Activated CD4-positive, CD25-positive, alpha-beta regulatory T cell treated with anti-CD3 and anti-CD28 coated beads, Interleukin-2, amount 50 U/mL, for 24 hours (primary cell): ENCODE results near the gene ZNF433.
"Not testable (repeated sequence)": the region's sequence is repeated elsewhere in the genome, so short reads cannot be mapped to it uniquely, and the experiment has no call there.

Experiments
- ATAC-seq, 2 donors: fragments of 150-1000 bp; cut with Tn5 transposase; one replicate each; pipeline ENCODE4 v1.10.0; 2021; ENCODE audit warnings: mild to moderate bottlenecking in 1 of 2, moderate library complexity in 1 of 2

Gene ZNF433

DNA sequence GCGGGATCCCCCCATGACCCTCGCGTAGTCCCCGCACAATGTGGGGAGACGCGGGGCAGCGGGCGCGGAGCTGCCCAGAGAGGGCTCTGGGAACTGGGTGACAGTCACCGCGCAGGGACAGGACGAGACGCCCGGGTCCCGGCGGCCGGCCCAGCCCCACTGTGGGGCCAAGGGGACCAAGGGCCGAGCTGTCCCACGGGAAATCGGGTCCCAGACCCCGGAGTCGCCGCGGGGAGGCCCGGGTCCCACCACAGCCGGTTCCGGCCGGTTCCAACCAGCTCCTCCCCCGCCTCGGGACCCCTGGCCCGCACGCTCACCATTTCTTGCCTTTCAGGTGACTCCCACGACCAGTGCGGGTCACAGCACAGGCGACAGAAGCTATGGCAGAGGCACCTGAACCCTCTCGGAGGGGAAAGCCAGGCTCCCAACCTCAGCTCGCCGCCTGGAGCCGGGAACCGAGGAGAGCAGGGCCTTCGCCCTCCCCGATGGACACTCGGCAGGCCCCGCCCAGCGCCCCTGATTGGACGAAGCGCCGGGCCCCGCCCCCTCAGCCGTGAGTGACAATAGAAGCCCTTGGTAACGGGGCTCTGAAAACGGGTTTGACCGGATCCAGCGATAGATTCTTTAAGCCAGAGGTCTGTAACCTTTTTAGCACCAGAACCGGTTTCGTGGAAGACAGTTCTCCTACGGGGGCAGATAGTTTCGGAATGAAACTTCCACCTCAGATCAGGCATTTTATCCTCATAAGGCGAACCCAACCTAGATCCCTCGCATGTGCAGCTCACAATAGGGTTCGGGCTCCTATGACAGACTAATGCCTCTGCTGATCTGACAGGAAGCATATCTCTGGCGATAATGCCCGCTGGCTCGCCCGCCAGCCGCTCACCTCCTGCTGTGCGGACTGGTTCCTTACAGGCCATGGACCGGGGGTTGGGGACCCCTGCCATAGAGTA, at the start of gene ZNF433:
ZNF433 (minus strand) TSS at position 460 of the 953 bp plus-strand sequence; CDS start at position 320, 140 bp downstream.
- ATAC-seq, result peak; percentile 93 to 94

GRCh38 chr19:12083336-12083735, 47.9 kb upstream of the ZNF433 start:
- not testable (repeated sequence) for ATAC-seq

DNA sequence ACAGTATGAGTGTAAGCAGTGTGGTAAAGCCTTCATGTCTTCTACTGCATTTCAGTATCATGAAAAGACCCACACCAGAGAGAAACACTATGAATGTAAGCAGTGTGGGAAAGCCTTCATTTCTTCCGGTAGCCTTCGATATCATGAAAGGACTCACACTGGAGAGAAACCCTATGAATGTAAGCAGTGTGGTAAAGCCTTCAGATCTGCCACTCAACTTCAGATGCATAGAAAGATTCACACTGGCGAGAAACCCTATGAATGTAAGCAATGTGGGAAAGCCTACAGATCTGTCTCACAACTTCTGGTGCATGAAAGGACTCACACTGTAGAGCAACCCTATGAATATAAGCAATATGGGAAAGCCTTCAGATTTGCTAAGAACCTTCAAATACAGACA, 41.9 kb upstream of the ZNF433 start:
- no peak for ATAC-seq

DNA sequence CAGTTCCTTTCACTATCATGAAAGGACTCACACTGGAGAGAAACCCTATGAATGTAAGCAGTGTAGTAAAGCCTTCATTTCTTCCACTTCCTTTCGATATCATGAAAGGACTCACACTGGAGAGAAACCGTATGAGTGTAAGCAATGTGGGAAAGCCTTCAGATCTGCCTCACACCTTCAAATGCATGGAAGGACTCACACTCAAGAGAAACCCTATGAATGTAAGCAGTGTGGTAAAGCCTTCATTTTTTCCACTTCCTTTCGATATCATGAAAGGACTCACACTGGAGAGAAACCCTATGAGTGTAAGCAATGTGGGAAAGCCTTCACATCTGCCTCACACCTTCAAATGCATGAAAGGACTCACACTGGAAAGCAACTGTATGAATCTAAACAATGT, 40.9 kb upstream of the ZNF433 start:
- ATAC-seq, result not testable (repeated sequence)

- no peak for ATAC-seq
Observed at GRCh38 chr19:12075538-12076139, 40.2 kb upstream of the ZNF433 start.

DNA sequence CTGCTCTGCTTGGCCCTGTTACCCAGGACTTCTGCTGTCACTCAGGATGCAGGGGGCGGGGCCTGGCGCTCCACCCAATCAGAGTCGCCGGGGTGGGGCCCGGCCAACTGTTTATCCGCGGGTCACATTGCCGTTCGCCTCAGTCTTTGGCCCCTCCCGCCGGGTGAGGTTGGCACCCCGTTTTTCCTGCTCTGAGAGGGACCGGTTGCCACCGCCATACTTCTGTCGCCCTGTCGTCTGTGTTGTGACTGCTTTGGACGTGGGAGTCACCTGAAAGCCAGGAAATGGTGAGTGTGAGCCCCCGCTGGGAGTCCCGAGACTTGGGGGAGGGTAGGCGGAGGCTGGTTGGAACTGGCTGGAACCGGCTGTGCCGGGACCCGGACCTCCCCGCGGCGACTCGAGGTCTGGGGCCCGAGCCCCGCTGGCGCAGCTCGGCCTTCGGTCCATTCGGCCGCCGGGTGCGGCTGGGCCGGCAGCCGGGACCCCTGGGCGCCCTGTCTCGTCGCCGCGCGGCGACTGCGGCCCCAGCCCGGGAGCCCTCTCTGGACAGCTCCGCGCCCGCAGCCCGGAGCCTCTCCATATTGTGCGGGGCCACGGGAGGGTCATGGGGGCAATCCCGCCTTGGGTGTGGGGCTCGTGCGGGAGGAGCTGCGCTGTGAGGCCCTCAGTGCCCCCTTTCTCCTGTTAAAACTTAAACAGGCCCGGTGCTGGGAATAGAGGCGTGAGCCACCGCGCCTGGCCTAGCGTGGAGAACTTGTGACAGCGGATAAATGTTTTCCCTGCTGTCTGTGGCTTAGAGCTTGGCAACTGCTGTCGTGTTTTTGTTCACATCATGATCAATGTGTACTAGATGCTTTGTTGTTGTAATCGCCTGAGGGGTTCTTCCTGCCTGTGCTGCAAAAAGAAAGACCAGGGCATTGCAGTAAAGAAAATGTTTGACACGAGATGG, 29.4 kb upstream of the ZNF433 start, which contains the start of gene ZNF844:
ZNF844 (plus strand) TSS at position 142 of the 949 bp plus-strand sequence; CDS start at position 285, 143 bp downstream.
- ATAC-seq, result peak; percentile 82 to 90

GRCh38 chr19:12055784-12056183, 20.3 kb upstream of the ZNF433 start:
- ATAC-seq, result no peak

DNA sequence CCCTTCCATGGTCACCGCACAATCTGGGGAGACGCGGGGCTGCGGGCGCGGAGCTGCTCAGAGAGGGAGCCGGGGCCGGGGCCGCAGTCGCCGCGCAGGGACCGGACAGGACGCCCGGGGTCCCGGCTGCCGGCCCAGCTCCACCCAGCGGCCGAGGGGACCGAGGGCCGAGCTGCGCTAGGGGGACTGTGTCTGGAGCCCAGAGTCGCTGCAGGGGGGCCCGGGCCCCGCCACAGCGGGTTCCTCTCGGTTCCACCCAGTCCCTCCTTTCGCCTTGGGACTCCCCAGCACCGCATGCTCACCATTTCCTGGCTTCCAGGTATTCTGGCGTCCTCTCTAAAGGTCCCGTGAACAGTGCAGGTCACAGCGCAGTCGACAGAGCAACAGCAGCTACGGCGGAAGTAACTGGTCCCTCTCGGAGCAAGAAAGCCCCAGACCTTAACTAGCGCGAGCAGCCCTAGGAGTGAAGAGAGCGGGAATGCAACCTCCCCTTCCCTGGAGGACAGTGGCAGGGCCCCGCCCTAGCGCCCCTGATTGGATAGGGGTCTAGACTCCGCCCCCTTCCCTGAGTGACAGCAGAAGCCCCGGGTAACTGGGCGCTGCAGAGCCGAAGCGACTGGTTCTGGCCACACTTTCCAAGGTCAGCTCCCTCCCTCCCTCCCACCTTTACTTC, 17.2 kb upstream of the ZNF433 start, which contains the start of gene ZNF878:
ZNF878 (minus strand) TSS at position 465 of the 673 bp plus-strand sequence; CDS start at position 305, 160 bp downstream.
- peak; percentile 84 to 90 for ATAC-seq

DNA sequence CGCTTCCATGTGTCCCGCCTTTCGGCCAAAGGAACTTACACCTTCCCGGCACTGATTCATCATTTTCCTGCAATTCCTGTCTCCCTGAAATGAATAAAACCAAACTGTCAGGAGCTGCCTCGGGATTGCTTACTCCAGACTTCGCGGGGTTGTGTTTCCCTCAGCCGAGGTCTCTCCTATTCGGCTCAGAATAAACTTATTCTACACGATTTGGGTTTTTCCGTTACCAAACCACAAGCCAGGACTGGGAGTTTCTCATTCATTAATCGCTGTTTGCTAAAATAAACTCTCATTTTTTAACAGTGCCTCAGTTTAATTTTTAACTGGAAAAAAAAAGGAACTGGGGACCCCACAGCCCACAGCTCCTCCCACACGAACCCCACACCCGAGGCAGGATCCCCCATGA, 16.6 kb upstream of the ZNF433 start:
- peak; percentile 9 to 22 for ATAC-seq

DNA sequence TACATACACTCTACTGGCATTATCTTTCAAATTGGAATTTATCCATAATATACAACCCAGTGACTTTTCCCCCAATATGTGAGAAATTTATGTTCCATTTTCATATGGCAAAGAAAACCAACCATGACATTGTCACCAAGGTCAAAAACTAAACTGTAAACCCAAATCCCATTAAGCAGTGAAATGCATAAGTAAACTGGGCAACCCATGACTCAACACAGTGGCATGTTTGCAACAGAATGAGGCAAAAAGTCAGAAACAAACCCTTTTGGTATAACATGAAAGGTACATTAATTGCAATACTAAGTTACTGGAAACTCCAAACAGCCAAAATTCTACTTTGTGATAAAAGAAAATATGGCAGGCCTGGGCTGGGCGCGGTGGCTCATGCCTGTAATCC, 12.4 kb upstream of the ZNF433 start:
- no peak for ATAC-seq

DNA sequence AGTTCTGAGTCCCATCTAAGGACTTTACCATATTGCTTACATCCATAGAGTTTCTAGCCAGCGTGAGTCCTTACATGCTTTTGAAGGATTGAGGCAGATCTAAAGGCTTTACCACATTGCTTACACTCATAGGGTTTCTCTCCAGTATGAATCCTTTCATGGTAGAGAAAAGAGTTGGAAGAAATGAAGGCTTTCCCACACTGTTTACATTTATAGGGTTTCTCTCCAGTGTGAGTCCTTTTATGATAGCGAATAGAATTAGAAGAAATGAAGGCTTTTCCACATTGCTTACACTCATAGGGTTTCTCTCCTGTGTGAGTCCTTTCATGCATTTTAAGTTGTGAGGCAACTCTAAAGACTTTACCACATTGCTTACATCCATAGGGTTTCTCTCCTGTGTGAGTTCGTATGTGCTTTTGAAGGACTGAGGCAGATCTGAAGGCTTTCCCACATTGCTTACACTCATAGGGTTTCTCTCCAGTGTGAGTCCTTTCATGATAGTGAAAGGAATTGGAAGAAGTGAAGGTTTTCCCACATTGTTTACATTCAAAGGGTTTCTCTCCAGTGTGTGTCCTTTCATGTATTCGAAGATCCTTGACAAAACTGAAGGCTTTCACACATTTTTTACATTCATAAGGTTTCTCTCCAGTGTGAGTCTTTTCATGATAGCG, 8.4 kb upstream of the ZNF433 start:
- ATAC-seq, result no peak

DNA sequence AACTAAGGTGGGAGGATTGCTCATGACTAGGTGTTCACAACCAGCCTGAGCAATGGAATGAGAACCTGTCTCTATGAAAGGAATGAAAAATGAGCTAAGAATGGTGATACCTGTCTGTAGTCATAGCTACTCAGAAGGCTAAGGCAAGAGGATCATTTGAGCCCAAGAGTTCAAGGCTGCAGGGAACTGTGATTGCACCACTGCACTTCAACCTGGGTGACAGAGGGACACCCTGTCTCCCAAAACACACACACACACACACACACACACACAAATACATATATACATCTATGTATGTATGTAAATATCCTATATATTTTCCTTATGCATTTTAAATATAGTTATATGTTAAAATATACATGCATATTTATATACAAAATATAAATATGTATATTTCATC, 7.4 kb upstream of the ZNF433 start:
- no peak for ATAC-seq

- ATAC-seq, result no peak
Observed at GRCh38 chr19:12034620-12035019, 859 bp downstream of the ZNF433 start.

GRCh38 chr19:12034198-12034597, 1.3 kb downstream of the ZNF433 start:
- no peak for ATAC-seq

- no peak for ATAC-seq
Observed at GRCh38 chr19:12015753-12016116, 19.7 kb downstream of the ZNF433 start.

GRCh38 chr19:12015015-12015752, 20.3 kb downstream of the ZNF433 start:
- ATAC-seq, result no peak

DNA sequence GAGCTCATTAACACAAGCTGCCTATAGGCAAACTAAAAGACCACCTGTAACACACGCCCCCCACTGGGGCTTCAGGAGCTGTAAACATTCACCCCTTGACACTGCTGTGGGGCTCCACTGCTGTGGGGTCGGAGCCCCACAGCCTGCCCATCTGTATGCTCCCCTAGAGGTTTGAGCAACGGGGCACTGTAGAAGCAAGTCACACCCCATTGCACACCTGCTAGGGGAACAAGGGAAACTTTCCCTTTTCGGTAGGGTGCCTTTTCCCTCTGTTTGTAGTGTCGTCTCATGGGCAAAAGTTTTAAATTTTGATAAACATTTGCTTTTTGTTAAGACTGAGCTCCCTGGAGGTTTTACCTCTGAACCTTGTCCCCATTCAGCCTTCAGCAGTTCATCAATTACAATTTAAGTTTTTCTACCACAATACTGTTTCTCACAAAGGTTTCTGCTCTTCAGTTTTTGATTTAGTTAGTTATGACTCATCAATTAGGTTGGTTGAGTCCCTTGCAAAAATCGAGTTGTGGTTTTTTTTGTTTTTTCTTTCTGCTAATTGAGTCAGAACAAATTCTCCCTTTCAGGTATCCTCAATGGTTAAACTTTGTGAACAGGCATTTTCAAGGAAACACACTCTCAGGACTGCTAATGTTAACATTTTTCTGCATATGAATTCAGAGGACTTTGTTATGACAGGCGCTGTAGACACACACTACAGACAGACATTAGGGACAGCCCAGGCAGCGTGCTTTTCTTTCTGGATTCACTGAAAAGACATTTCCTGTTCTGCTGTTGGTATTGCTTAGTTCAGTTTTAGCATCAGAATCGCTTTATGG, 35.1 kb downstream of the ZNF433 start:
- peak; percentile 90 to 91 for ATAC-seq

DNA sequence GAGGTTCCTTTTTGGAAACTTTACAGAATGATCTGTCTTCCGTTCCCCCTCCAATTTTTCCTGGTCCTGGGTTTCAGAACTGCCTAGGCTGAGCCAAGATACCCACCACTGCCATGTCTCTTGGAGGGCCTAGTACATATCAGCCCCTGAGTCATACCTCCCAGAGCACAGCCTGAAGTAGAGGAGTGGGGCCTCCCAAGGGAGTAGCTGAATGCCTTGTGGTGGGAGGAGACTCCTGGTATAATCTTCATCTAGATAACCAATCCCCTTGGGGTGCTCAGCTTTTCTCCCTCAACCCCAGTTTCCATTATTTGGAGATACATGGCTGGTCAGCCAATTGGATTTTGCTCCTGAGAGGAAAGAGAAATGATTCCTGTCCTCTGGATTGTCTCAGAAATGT, 40.3 kb downstream of the ZNF433 start:
- no peak for ATAC-seq

- not testable (repeated sequence) for ATAC-seq
Observed at GRCh38 chr19:11991921-11992320, 43.6 kb downstream of the ZNF433 start.

DNA sequence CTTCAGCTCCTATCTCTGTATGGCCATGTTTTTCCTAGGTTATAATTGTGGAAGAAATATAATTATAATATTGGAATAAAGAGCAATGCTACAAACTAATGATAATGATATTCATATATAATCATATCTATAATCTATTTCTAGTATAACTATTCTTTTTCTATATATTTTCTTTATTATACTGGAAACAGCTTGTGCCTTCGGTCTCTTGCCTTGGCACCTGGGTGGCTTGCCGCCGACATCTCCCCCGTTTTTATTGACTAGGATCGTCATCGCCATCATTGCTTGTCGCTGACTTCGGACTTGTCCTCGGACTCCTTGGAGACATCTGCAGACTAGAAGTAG, 46.4 kb downstream of the ZNF433 start:
- ATAC-seq, result no peak
